ENCODE results near the gene NPAS3.

DNA sequence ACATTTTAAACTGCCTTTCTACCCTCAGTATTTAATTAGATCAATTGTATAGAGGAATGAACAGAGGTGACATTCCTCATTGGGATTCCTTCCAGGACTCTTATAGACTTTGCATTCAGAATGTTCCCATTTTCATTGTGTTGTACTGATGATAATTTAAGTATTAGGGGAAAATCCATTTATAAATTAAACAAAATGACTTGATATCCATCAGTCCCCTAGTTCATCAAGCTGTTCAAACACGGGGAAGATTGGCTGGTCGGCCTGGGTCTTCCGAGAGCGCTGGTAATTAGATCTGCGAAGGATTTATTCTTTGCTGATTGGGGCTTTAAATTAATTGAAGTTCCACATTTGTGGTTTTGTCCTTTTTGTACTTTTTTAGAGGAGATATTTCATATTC lies 738.2 kb downstream of the NPAS3 start:
- TF ChIP-seq, protein P1, sequence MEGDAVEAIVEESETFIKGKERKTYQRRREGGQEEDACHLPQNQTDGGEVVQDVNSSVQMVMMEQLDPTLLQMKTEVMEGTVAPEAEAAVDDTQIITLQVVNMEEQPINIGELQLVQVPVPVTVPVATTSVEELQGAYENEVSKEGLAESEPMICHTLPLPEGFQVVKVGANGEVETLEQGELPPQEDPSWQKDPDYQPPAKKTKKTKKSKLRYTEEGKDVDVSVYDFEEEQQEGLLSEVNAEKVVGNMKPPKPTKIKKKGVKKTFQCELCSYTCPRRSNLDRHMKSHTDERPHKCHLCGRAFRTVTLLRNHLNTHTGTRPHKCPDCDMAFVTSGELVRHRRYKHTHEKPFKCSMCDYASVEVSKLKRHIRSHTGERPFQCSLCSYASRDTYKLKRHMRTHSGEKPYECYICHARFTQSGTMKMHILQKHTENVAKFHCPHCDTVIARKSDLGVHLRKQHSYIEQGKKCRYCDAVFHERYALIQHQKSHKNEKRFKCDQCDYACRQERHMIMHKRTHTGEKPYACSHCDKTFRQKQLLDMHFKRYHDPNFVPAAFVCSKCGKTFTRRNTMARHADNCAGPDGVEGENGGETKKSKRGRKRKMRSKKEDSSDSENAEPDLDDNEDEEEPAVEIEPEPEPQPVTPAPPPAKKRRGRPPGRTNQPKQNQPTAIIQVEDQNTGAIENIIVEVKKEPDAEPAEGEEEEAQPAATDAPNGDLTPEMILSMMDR (IDR thresholded peaks at IDR 0.05), result no peak
- TF ChIP-seq POLR2A (IDR thresholded peaks at IDR 0.05), result no peak

Data from sigmoid colon (tissue), 3 donors.